Endothelial cell of umbilical vein (primary cell): ENCODE results near the gene CFAP20DC. TPM values are rescaled to one million over a fixed set of nuclear protein-coding genes. Genes with fewer than 3 reads are reported as not detected.

Experiments used
- BruUV-seq: library from RNA; stranded (reverse); fragments of 400-500 nt; replicated peaks from 2 replicates; lab custom pipeline; 2021; lab: Mats Ljungman, UMichigan
- CTCF ChIA-PET: fragments of 300-600, 350-600 bp; sonication (Branson Sonifier 250); formaldehyde crosslinking; loops from one replicate; lab custom pipeline; 2021; ENCODE audit warnings: antibody characterized with exemption, inconsistent platforms; lab: Charles Lee
- POLR2A ChIA-PET: fragments of 300-600, 350-600 bp; sonication (Branson Sonifier 250); formaldehyde crosslinking; loops from one replicate; lab custom pipeline; 2021; ENCODE audit warnings: antibody characterized with exemption, inconsistent platforms; lab: Charles Lee
- DNase-seq: peaks from one replicate; pipeline ENCODE4 v3.0.0-alpha.2; 2011; ENCODE audit warnings: low read depth, low spot score
- FAIRE-seq: peaks from 2 replicates; lab custom pipeline; 2011; peaks lifted over from hg19 to GRCh38; lab: Jason Lieb, UNC
- H2AFZ ChIP-seq: 2 replicates; pipeline ENCODE4 v1.6.0; 2012; ENCODE audit warnings: low read depth, low read length, control low read depth, inconsistent platforms
- H3K27ac ChIP-seq: 2 replicates; pipeline ENCODE4 v1.5.1; 2011; ENCODE audit warnings: low read depth, mild to moderate bottlenecking, control low read depth, low read length, moderate library complexity; ENCODE audit not compliant: insufficient read depth
- H3K27me3 ChIP-seq, 2 experiments: 2 replicates each; pipeline versions ENCODE4 v1.6.0 to v1.6.1; 2011; ENCODE audit warnings: low read length in 2 of 2, mixed read lengths in 1 of 2; ENCODE audit not compliant: control insufficient read depth in 2 of 2, insufficient read depth in 2 of 2
- H3K36me3 ChIP-seq, 2 experiments: 2 replicates in 1 of 2; 3 replicates in 1 of 2; pipeline ENCODE4 v1.5.1; 2011; ENCODE audit warnings: low read length in 2 of 2, mild to moderate bottlenecking in 1 of 2, moderate library complexity in 1 of 2; ENCODE audit not compliant: control insufficient read depth in 2 of 2, insufficient read depth in 2 of 2; ENCODE audit errors: extremely low read depth in 1 of 2
- H3K4me1 ChIP-seq: 3 replicates; pipeline ENCODE4 v1.5.1; 2011; ENCODE audit warnings: mild to moderate bottlenecking, low read length; ENCODE audit not compliant: control insufficient read depth, insufficient read depth; ENCODE audit errors: extremely low read depth
- H3K4me2 ChIP-seq: 2 replicates; pipeline ENCODE4 v1.6.1; 2011; ENCODE audit warnings: low read length, control low read depth, mixed read lengths; ENCODE audit not compliant: insufficient read depth
- H3K4me3 ChIP-seq, 3 experiments: fragments of 200-600 bp in 1 of 3; sonication (generic), shearing (Covaris generic) in 1 of 3; replicated peaks in 1 of 3; 2 replicates each; pipeline ENCODE4 v1.5.1; 2011 to 2016; ENCODE audit warnings: control low read depth in 3 of 3, low read length in 3 of 3, mild to moderate bottlenecking in 2 of 3, inconsistent platforms in 1 of 3, low read depth in 1 of 3, moderate library complexity in 1 of 3; ENCODE audit not compliant: insufficient read depth in 1 of 3
- H3K79me2 ChIP-seq: 2 replicates; pipeline ENCODE4 v1.6.0; 2012; ENCODE audit warnings: low read length, inconsistent platforms; ENCODE audit not compliant: control insufficient read depth, insufficient read depth
- H3K9ac ChIP-seq: replicated peaks from 2 replicates; pipeline ENCODE3; 2011; ENCODE audit warnings: low read length, control low read depth; ENCODE audit not compliant: insufficient read depth; ENCODE audit errors: extremely low read depth
- H3K9me1 ChIP-seq: replicated peaks from 3 replicates; pipeline ENCODE4 v1.6.0; 2011; ENCODE audit warnings: mild to moderate bottlenecking, low read length; ENCODE audit not compliant: control insufficient read depth, insufficient read depth; ENCODE audit errors: extremely low read depth
- H3K9me3 ChIP-seq: replicated peaks from 2 replicates; pipeline ENCODE4 v1.5.1; 2012; ENCODE audit warnings: low read length, inconsistent platforms; ENCODE audit not compliant: control insufficient read depth, insufficient read depth
- H4K20me1 ChIP-seq: replicated peaks from 2 replicates; pipeline ENCODE3; 2011; ENCODE audit warnings: mild to moderate bottlenecking, low read length; ENCODE audit not compliant: control insufficient read depth, insufficient read depth; ENCODE audit errors: extremely low read depth
- EZH2 ChIP-seq: IDR thresholded peaks from 2 replicates; pipeline ENCODE4 v1.6.1; 2012; ENCODE audit warnings: borderline replicate concordance, low read depth, mild to moderate bottlenecking, moderate library complexity, low read length, inconsistent platforms; ENCODE audit not compliant: severe bottlenecking
- FOS ChIP-seq: IDR thresholded peaks from 2 replicates; pipeline ENCODE4 v1.6.1; 2011; ENCODE audit warnings: mild to moderate bottlenecking, low read length, moderate library complexity, borderline replicate concordance; ENCODE audit not compliant: insufficient read depth
- GATA2 ChIP-seq: IDR thresholded peaks from 2 replicates; pipeline ENCODE4 v1.7.0; 2011; ENCODE audit warnings: low read depth, mild to moderate bottlenecking, moderate library complexity, mixed read lengths, low read length; ENCODE audit not compliant: insufficient read length, insufficient read depth
- JUN ChIP-seq: IDR thresholded peaks from 2 replicates; pipeline ENCODE4 v1.6.1; 2011; ENCODE audit warnings: borderline replicate concordance, low read depth; ENCODE audit not compliant: insufficient read length, insufficient read depth
- MAX ChIP-seq: IDR thresholded peaks from 2 replicates; pipeline ENCODE4 v1.6.1; 2011; ENCODE audit not compliant: insufficient read depth, insufficient read length
- MYC ChIP-seq: IDR thresholded peaks from one replicate; pipeline ENCODE4 v1.6.1; 2011; ENCODE audit warnings: mild to moderate bottlenecking, low read depth, low read length
- POLR2A ChIP-seq: IDR thresholded peaks from 2 replicates; pipeline ENCODE4 v1.6.1; 2012; ENCODE audit warnings: low read depth, mild to moderate bottlenecking, control low read depth, low read length
- POLR2AphosphoS5 ChIP-seq: IDR thresholded peaks from 2 replicates; pipeline ENCODE4 v1.6.1; 2012; ENCODE audit warnings: low read depth, mild to moderate bottlenecking, control low read depth, low read length, moderate library complexity; ENCODE audit not compliant: insufficient read depth
- dilution Hi-C: fragments of 300-500 bp; cut with MboI; formaldehyde crosslinking; loops from one replicate; pipeline ENCODE4 v1.15.0; 2019; ENCODE audit warnings: low sequenced_read_pairs; ENCODE audit not compliant: extremely low pct_ligation_motif_present
- intact Hi-C: fragments of 100-400 bp; cut with micrococcal nuclease; formaldehyde crosslinking; loops from one replicate; pipeline ENCODE4 v1.10.0; 2022
- polyA plus RNA-seq, 4 experiments: library from polyadenylated mRNA; depleted of rRNA in 3 of 4; stranded (reverse) in 3 of 4; unstranded in 1 of 4; fragments of >200 nt; gene quantifications; 2 replicates each; pipeline versions ENCODE4 v1.2.1 to v1.2.3, GENCODE V29; 2011 to 2012; ENCODE audit warnings: missing spikeins in 1 of 4
- total RNA-seq: library from RNA; stranded (reverse); gene quantifications from 2 replicates; pipeline ENCODE4 v1.2.3, GENCODE V29; 2021
- TF ChIP-seq, protein P1 (sequence below), 2 donors: IDR thresholded peaks; 1 replicate in 1 of 2; 2 replicates in 1 of 2; pipeline ENCODE4 v1.5.1; 2011; ENCODE audit warnings: low read length in 2 of 2, mild to moderate bottlenecking in 2 of 2, moderate library complexity in 2 of 2, control low read depth in 1 of 2, inconsistent platforms in 1 of 2, low read depth in 1 of 2; ENCODE audit not compliant: insufficient read depth in 1 of 2; ENCODE audit errors: extremely low read depth in 1 of 2

The CFAP20DC gene
- total and polyA plus RNA-seq, 2 donors (not counting 3 experiments of a cell fraction or from before 2014, with no cell fraction given) = 0.92 to 2.1 TPM

DNA sequence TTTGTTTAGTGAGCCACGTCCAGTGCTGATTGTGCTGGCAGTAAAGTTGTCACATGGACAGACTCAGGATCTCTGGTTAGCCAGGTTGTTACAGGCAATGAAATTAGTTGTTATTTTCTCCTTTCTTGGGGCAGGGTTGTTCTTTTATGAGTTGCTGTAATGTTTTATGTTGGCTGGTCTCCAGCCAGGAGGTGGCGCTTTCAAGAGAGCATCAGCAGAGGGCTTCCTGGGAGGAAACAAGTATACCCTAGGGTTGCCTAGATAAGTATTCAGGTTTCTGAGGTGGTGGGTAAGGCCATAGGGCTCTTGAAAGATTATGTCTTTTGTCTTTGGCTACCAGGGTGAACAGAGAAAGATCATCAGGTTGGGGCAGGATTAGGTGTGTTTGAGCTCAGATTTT, 14.5 kb upstream of the CFAP20DC start:
- no peaks in the 10 kb centered on the region for H3K36me3 ChIP-seq
- H3K9me3 ChIP-seq = no peaks in the 10 kb centered on the region
- intact Hi-C loops = no loop called here
- no peaks in the 10 kb centered on the region for H3K9me1 ChIP-seq
- no peak for TF ChIP-seq EZH2
- TF ChIP-seq GATA2 = no peak
- no peak for TF ChIP-seq POLR2AphosphoS5
- no peak for TF ChIP-seq FOS
- no peak for TF ChIP-seq JUN
- TF ChIP-seq MYC = no peak
- no peak for FAIRE-seq
- dilution Hi-C loops = no loop called here
- H4K20me1 ChIP-seq = no peaks in the 10 kb centered on the region
- ChIA-PET CTCF (interaction anchor here (0.7 to 3.2 kb wide), 3 partner anchors 9 to 11 kb away, joined by 3 to 14 read pairs (median 3); no protein-coding TSS in a partner anchor), POLR2A (no interaction called here)
- H3K9ac ChIP-seq = no peak overlapping the region
- no peak overlapping the region for H3K4me3 ChIP-seq
- no peaks in the 10 kb centered on the region for H3K4me1 ChIP-seq
- no peak overlapping the region for H3K27ac ChIP-seq
- DNase-seq = no peak
- H3K79me2 ChIP-seq = no peaks in the 10 kb centered on the region
- H2AFZ ChIP-seq = no peak overlapping the region
- H3K4me2 ChIP-seq = no peak overlapping the region
- no TSS peak for BruUV-seq
- peaks cover 2% of the 10 kb centered on the region in 2 experiments for H3K27me3 ChIP-seq

GRCh38 chr3:59056706-59057105, 6.9 kb upstream of the CFAP20DC start:
- Histone ChIP-seq H3K27me3 (peaks cover 0 to 5% of the 10 kb centered on the region in 2 experiments), H4K20me1 (no peaks in the 10 kb centered on the region), H3K4me2 (no peak overlapping the region), H3K4me1 (no peaks in the 10 kb centered on the region), H3K27ac (no peak overlapping the region), H2AFZ (no peak overlapping the region), H3K79me2 (no peaks in the 10 kb centered on the region), H3K9ac (no peak overlapping the region), H3K9me1 (no peaks in the 10 kb centered on the region), H3K36me3 (no peaks in the 10 kb centered on the region), H3K4me3 (no peak overlapping the region), H3K9me3 (no peaks in the 10 kb centered on the region)
- FAIRE-seq = no peak
- BruUV-seq = no TSS peak
- TF ChIP-seq EZH2 (no peak), MAX (no peak), GATA2 (no peak), JUN (no peak), POLR2AphosphoS5 (no peak), MYC (no peak), POLR2A (no peak), FOS (no peak)
- TF ChIP-seq, protein P1, sequence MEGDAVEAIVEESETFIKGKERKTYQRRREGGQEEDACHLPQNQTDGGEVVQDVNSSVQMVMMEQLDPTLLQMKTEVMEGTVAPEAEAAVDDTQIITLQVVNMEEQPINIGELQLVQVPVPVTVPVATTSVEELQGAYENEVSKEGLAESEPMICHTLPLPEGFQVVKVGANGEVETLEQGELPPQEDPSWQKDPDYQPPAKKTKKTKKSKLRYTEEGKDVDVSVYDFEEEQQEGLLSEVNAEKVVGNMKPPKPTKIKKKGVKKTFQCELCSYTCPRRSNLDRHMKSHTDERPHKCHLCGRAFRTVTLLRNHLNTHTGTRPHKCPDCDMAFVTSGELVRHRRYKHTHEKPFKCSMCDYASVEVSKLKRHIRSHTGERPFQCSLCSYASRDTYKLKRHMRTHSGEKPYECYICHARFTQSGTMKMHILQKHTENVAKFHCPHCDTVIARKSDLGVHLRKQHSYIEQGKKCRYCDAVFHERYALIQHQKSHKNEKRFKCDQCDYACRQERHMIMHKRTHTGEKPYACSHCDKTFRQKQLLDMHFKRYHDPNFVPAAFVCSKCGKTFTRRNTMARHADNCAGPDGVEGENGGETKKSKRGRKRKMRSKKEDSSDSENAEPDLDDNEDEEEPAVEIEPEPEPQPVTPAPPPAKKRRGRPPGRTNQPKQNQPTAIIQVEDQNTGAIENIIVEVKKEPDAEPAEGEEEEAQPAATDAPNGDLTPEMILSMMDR (IDR thresholded peaks at IDR 0.05; ENCODE audit: extremely low read depth in 1 of 2, insufficient read depth in 1 of 2, low read depth in 1 of 2, low read length in 2 of 2) = no peak
- intact Hi-C loops = loop anchor here (10.0 kb wide), 1 partner anchor 322 kb away; no protein-coding TSS in a partner anchor
- ChIA-PET CTCF (interaction anchor here (0.9 to 2.3 kb wide), 3 partner anchors 10 to 416 kb away, joined by 3 to 7 read pairs (median 3); no protein-coding TSS in a partner anchor), POLR2A (no interaction called here)
- no peak for DNase-seq
- dilution Hi-C loops = no loop called here
